WTC11 (cell line): ENCODE measurements around the gene PTH1R. TPM values are rescaled to one million over a fixed set of nuclear protein-coding genes. Genes with fewer than 3 reads are reported as not detected.

ENCODE experiments used
- ATAC-seq: fragments of 200-7000 bp; cut with Tn5 transposase; 2 replicates; pipeline ENCODE4 v1.10.0; 2021; ENCODE audit warnings: mild to moderate bottlenecking, moderate library complexity
- CTCF ChIA-PET: fragments of 300-600 bp; sonication (Branson Sonifier 250); formaldehyde crosslinking; loops from one replicate; lab custom pipeline; 2021; ENCODE audit warnings: antibody characterized with exemption; lab: Charles Lee
- POLR2A ChIA-PET: fragments of 350-600 bp; sonication (Branson Sonifier 250); formaldehyde crosslinking; loops from one replicate; lab custom pipeline; 2021; ENCODE audit warnings: antibody characterized with exemption; lab: Charles Lee
- DNase-seq: peaks from one replicate; pipeline ENCODE4 v3.0.0; 2021; ENCODE audit warnings: low spot score
- H3K27ac Mint-ChIP-seq: 2 replicates; pipeline ENCODE4 v1.8.0; 2021; ENCODE audit warnings: mixed read lengths
- H3K27me3 Mint-ChIP-seq: 2 replicates; pipeline ENCODE4 v1.8.0; 2021; ENCODE audit warnings: low read depth, mild to moderate bottlenecking, moderate library complexity, mixed read lengths
- H3K36me3 Mint-ChIP-seq: 2 replicates; pipeline ENCODE4 v1.8.0; 2021; ENCODE audit warnings: mixed read lengths
- H3K4me1 Mint-ChIP-seq: 2 replicates; pipeline ENCODE4 v1.8.0; 2022; ENCODE audit warnings: mixed read lengths
- H3K4me3 Mint-ChIP-seq: 2 replicates; pipeline ENCODE4 v1.8.0; 2021; ENCODE audit warnings: mild to moderate bottlenecking, moderate library complexity, mixed read lengths
- H3K9me3 Mint-ChIP-seq: 2 replicates; pipeline ENCODE4 v1.8.0; 2021; ENCODE audit warnings: mixed read lengths
- CREB1 ChIP-seq: sonication (generic); formaldehyde crosslinking; IDR thresholded peaks from 2 replicates; pipeline ENCODE4 v1.8.0; 2023; ENCODE audit warnings: mild to moderate bottlenecking, missing genetic modification reagents
- FOXJ3 ChIP-seq: sonication (generic); formaldehyde crosslinking; IDR thresholded peaks from 2 replicates; pipeline ENCODE4 v1.9.0; 2021; ENCODE audit warnings: missing genetic modification reagents, mild to moderate bottlenecking, borderline replicate concordance
- FOXK1 ChIP-seq: sonication (generic); formaldehyde crosslinking; IDR thresholded peaks from 2 replicates; pipeline ENCODE4 v1.8.0; 2022; ENCODE audit warnings: mild to moderate bottlenecking, moderate library complexity, missing genetic modification reagents
- HMGA2 ChIP-seq: fragments of 250-450 bp; sonication (Bioruptor Pico); IDR thresholded peaks from 2 replicates; pipeline ENCODE4 v1.4.0; 2021; ENCODE audit warnings: mild to moderate bottlenecking, moderate library complexity
- JAZF1 ChIP-seq: fragments of 250-450 bp; sonication (Bioruptor Pico); IDR thresholded peaks from 2 replicates; pipeline ENCODE4 v1.9.0; 2021; ENCODE audit warnings: moderate library complexity, mild to moderate bottlenecking, inconsistent platforms
- SP1 ChIP-seq: sonication (generic); formaldehyde crosslinking; conservative IDR thresholded peaks from 2 replicates; pipeline ENCODE4 v1.8.1; 2022; ENCODE audit warnings: missing genetic modification reagents
- TCF7 ChIP-seq: sonication (generic); formaldehyde crosslinking; IDR thresholded peaks from 2 replicates; pipeline ENCODE4 v1.8.0; 2022; ENCODE audit warnings: mild to moderate bottlenecking, low read depth, missing genetic modification reagents, moderate library complexity
- TEAD1 ChIP-seq: sonication (generic); formaldehyde crosslinking; IDR thresholded peaks from 2 replicates; pipeline ENCODE4 v1.8.0; 2022; ENCODE audit warnings: mild to moderate bottlenecking, missing genetic modification reagents
- TEAD4 ChIP-seq: sonication (generic); formaldehyde crosslinking; IDR thresholded peaks from 2 replicates; pipeline ENCODE4 v1.8.0; 2022; ENCODE audit warnings: mild to moderate bottlenecking, missing genetic modification reagents
- ZNF138 ChIP-seq: sonication (generic); formaldehyde crosslinking; conservative IDR thresholded peaks from 2 replicates; pipeline ENCODE4 v1.8.1; 2022; ENCODE audit warnings: mild to moderate bottlenecking, moderate library complexity, missing genetic modification reagents
- ZNF232 ChIP-seq: sonication (generic); formaldehyde crosslinking; IDR thresholded peaks from 2 replicates; pipeline ENCODE4 v1.8.0; 2022; ENCODE audit warnings: mild to moderate bottlenecking, missing genetic modification reagents
- total RNA-seq: library from RNA; stranded (reverse); gene quantifications from 3 replicates; pipeline ENCODE4 v1.2.3, GENCODE V29; 2021
- TF ChIP-seq, protein P1 (sequence below): fragments of 250-450 bp; sonication (Bioruptor Pico); IDR thresholded peaks from 2 replicates; pipeline ENCODE4 v1.8.0; 2021; ENCODE audit warnings: mild to moderate bottlenecking
- TF ChIP-seq, protein P2 (sequence below): sonication (generic); formaldehyde crosslinking; IDR thresholded peaks from 2 replicates; pipeline ENCODE4 v1.8.0; 2022; ENCODE audit warnings: missing genetic modification reagents
- TF ChIP-seq, protein P3 (sequence below): fragments of 250-450 bp; sonication (Bioruptor Pico); IDR thresholded peaks from 2 replicates; pipeline ENCODE4 v1.9.0; 2021; ENCODE audit warnings: moderate library complexity, mild to moderate bottlenecking, inconsistent platforms, borderline replicate concordance
- TF ChIP-seq, protein P4 (sequence below): fragments of 250-450 bp; sonication (Bioruptor Pico); conservative IDR thresholded peaks from 2 replicates; pipeline ENCODE4 v1.9.0; 2021; ENCODE audit warnings: mild to moderate bottlenecking
- TF ChIP-seq, protein P5 (sequence below): fragments of 250-450 bp; sonication (Bioruptor Pico); IDR thresholded peaks from 2 replicates; pipeline ENCODE4 v2.1.2; 2022; ENCODE audit warnings: mild to moderate bottlenecking, moderate library complexity

PTH1R gene
- total RNA-seq, 1 experiment from 2014 or later, result 12.0 TPM

DNA sequence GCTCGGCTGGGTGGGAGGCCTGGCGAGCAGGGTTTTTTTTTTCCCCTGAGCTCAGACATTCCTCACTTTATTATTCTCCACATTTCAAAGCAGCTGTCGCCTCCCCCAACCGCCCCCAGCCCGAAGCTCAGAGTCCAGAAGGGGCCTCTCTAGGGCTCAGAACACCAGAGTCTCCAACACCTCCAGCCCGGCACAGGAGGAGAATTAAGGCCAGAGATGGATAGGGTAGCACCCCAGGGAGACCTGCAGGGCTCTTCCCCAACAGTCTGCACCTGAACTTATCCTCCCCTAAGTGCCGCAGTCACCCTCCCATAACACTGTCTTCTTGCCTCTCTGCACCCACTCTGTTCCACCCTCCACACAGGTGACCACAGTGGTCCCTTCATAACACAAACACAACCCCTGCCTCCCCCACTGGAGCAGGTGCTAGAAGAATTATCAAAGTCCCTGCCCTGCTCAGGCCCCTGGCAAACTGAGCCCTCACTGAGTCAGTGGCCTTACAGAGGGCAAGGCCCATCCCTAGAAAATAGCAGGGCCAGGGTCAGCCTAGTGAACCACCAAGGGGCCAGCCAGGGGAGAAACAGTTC, 28.4 kb upstream of the PTH1R start:
- DNase-seq, result no peak
- ChIA-PET CTCF (interaction anchor here (0.8 to 6.2 kb wide), 12 partner anchors 11 to 521 kb away, joined by 3 to 50 read pairs (median 4); partner anchors contain the start of gene PRSS50), POLR2A (interaction anchor here (0.6 to 0.9 kb wide), 2 partner anchors 112 to 264 kb away, joined by 3 read pairs; no protein-coding TSS in a partner anchor)
- no peaks in the 10 kb centered on the region for H3K36me3 Mint-ChIP-seq
- H3K4me3 Mint-ChIP-seq, result no peak overlapping the region
- H3K9me3 Mint-ChIP-seq, result no peaks in the 10 kb centered on the region
- ATAC-seq, result no peak
- peaks cover 13% of the 10 kb centered on the region for H3K4me1 Mint-ChIP-seq
- TF ChIP-seq FOXJ3, result no peak
- no peak for TF ChIP-seq ZNF232 (CRISPR knock-in tag)
- TF ChIP-seq HMGA2, result no peak
- TF ChIP-seq, protein P1, sequence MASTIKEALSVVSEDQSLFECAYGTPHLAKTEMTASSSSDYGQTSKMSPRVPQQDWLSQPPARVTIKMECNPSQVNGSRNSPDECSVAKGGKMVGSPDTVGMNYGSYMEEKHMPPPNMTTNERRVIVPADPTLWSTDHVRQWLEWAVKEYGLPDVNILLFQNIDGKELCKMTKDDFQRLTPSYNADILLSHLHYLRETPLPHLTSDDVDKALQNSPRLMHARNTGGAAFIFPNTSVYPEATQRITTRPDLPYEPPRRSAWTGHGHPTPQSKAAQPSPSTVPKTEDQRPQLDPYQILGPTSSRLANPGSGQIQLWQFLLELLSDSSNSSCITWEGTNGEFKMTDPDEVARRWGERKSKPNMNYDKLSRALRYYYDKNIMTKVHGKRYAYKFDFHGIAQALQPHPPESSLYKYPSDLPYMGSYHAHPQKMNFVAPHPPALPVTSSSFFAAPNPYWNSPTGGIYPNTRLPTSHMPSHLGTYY (CRISPR knock-in tag), result no peak
- TF ChIP-seq, protein P2, sequence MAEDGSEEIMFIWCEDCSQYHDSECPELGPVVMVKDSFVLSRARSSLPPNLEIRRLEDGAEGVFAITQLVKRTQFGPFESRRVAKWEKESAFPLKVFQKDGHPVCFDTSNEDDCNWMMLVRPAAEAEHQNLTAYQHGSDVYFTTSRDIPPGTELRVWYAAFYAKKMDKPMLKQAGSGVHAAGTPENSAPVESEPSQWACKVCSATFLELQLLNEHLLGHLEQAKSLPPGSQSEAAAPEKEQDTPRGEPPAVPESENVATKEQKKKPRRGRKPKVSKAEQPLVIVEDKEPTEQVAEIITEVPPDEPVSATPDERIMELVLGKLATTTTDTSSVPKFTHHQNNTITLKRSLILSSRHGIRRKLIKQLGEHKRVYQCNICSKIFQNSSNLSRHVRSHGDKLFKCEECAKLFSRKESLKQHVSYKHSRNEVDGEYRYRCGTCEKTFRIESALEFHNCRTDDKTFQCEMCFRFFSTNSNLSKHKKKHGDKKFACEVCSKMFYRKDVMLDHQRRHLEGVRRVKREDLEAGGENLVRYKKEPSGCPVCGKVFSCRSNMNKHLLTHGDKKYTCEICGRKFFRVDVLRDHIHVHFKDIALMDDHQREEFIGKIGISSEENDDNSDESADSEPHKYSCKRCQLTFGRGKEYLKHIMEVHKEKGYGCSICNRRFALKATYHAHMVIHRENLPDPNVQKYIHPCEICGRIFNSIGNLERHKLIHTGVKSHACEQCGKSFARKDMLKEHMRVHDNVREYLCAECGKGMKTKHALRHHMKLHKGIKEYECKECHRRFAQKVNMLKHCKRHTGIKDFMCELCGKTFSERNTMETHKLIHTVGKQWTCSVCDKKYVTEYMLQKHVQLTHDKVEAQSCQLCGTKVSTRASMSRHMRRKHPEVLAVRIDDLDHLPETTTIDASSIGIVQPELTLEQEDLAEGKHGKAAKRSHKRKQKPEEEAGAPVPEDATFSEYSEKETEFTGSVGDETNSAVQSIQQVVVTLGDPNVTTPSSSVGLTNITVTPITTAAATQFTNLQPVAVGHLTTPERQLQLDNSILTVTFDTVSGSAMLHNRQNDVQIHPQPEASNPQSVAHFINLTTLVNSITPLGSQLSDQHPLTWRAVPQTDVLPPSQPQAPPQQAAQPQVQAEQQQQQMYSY (CRISPR knock-in tag), result no peak
- no peak for TF ChIP-seq ZNF138 (CRISPR knock-in tag)
- TF ChIP-seq, protein P3, sequence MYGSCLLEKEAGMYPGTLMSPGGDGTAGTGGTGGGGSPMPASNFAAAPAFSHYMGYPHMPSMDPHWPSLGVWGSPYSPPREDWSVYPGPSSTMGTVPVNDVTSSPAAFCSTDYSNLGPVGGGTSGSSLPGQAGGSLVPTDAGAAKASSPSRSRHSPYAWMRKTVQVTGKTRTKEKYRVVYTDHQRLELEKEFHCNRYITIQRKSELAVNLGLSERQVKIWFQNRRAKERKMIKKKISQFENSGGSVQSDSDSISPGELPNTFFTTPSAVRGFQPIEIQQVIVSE, result no peak
- TF ChIP-seq FOXK1, result no peak
- no peak for TF ChIP-seq TCF7 (CRISPR knock-in tag)
- TF ChIP-seq SP1 (CRISPR knock-in tag), result no peak
- TF ChIP-seq TEAD1 (CRISPR knock-in tag), result no peak
- TF ChIP-seq CREB1 (CRISPR knock-in tag), result no peak
- TF ChIP-seq, protein P4, sequence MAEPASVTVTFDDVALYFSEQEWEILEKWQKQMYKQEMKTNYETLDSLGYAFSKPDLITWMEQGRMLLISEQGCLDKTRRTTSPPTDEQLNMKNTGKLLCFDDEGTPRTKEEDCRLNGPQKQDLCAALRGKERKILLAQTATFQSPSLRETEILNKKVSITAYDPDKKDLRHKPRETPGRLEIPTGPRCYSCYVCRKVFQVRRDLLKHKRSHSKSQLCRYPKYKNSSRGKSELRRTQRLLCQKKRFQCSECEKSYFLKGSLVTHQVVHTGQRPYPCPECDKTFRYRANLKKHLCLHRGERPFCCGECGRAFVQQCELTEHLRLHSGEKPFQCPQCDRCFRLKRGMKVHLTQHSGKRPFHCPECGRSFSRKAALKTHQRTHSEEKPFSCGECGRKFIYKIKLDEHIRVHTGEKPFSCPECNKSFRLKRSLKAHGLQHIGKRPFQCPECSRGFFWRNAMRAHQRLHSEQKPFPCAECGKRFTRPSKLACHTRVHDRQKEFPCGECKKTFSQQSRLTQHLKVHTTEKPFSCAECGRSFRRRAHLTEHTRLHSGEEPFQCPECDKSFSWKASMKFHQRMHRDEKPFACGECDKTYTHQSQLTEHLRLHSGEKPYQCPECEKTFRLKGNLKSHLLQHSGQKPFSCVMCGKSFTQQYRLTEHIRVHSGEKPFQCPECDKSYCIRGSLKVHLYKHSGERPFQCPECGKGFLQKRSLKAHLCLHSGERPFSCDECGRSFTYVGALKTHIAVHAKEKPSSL (CRISPR knock-in tag), result no peak
- no peak for TF ChIP-seq JAZF1
- TF ChIP-seq TEAD4, result no peak
- TF ChIP-seq, protein P5, sequence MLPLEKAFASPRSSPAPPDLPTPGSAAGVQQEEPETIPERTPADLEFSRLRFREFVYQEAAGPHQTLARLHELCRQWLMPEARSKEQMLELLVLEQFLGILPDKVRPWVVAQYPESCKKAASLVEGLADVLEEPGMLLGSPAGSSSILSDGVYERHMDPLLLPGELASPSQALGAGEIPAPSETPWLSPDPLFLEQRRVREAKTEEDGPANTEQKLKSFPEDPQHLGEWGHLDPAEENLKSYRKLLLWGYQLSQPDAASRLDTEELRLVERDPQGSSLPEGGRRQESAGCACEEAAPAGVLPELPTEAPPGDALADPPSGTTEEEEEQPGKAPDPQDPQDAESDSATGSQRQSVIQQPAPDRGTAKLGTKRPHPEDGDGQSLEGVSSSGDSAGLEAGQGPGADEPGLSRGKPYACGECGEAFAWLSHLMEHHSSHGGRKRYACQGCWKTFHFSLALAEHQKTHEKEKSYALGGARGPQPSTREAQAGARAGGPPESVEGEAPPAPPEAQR (CRISPR knock-in tag), result no peak
- H3K27ac Mint-ChIP-seq, result no peak overlapping the region
- peaks cover 6% of the 10 kb centered on the region; the same call in 1 of the 2 replicates for H3K27me3 Mint-ChIP-seq
